Effector memory CD8-positive, alpha-beta T cell (primary cell): ENCODE measurements around the gene TNRC6C.

Experiments used
- ATAC-seq: fragments of 150-1000 bp; cut with Tn5 transposase; replicated peaks from 2 replicates; pipeline ENCODE4 v1.10.0; 2021; ENCODE audit warnings: mild to moderate bottlenecking, moderate library complexity
- DNase-seq, 3 experiments: peaks; one replicate each; pipeline ENCODE4 v3.0.0; 2021
- H3K27ac Mint-ChIP-seq, 2 donors: one replicate each; pipeline ENCODE4 v1.8.0; 2022; ENCODE audit warnings: mild to moderate bottlenecking in 2 of 2, mixed read lengths in 2 of 2, moderate library complexity in 2 of 2
- H3K27me3 Mint-ChIP-seq, 2 donors: one replicate each; pipeline ENCODE4 v1.8.0; 2022; ENCODE audit warnings: mixed read lengths in 2 of 2
- H3K36me3 Mint-ChIP-seq: one replicate; pipeline ENCODE4 v1.8.0; 2022; ENCODE audit warnings: mild to moderate bottlenecking, moderate library complexity, mixed read lengths; ENCODE audit not compliant: insufficient read depth
- H3K4me1 Mint-ChIP-seq, 2 donors: one replicate each; pipeline ENCODE4 v1.8.0; 2022; ENCODE audit warnings: low read depth in 2 of 2, mixed read lengths in 2 of 2
- H3K4me3 Mint-ChIP-seq, 2 donors: one replicate each; pipeline ENCODE4 v1.8.0; 2022; ENCODE audit warnings: mild to moderate bottlenecking in 2 of 2, mixed read lengths in 2 of 2, moderate library complexity in 2 of 2
- H3K9me3 Mint-ChIP-seq, 2 donors: one replicate each; pipeline ENCODE4 v1.8.0; 2022; ENCODE audit warnings: mixed read lengths in 2 of 2

TNRC6C gene

DNA sequence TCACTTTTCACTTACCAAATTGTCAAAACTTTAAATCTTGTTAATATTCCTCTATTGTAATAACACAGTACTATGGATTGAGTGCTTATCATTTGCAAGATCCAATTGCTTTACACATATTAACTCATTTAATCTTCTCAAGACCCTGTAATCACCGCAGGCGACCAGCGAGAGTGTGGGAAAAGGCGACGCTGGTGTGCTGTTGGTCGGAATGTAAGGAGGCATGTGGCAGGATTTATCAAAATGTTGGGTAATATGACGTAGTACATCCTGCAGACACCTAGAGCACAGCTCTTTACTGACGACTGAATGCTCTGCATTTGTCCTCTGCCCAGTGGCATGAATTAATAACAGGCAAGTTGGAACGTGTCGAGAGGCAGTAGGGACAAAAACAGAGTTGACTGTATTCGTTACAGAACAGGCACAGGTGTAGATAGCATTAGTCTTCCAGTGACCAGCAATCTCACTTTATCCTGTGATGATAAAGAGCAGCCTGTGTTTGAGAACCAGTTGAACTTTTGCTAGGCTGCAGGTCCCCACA lies 80.3 kb downstream of the TNRC6C start:
- H3K4me3 Mint-ChIP-seq: no peak overlapping the region
- no peaks in the 10 kb centered on the region for H3K9me3 Mint-ChIP-seq
- no peak for ATAC-seq
- H3K27me3 Mint-ChIP-seq: no peaks in the 10 kb centered on the region
- no peak for DNase-seq
- H3K36me3 Mint-ChIP-seq: peaks cover 44% of the 10 kb centered on the region
- H3K4me1 Mint-ChIP-seq: peaks cover 24 to 29% of the 10 kb centered on the region in 2 donors
- H3K27ac Mint-ChIP-seq: peak overlapping the region in 1 of 2 donors; percentile 71

- no peak overlapping the region for H3K4me3 Mint-ChIP-seq
- H3K27me3 Mint-ChIP-seq: no peaks in the 10 kb centered on the region
- peaks cover 36% of the 10 kb centered on the region for H3K36me3 Mint-ChIP-seq
- DNase-seq (no peak), ATAC-seq (no peak)
- H3K4me1 Mint-ChIP-seq: peaks cover 27 to 33% of the 10 kb centered on the region in 2 donors
- H3K27ac Mint-ChIP-seq: peak overlapping the region in 1 of 2 donors; percentile 25
- H3K9me3 Mint-ChIP-seq: no peaks in the 10 kb centered on the region
Measured at GRCh38 chr17:78039581-78039980, 81.1 kb downstream of the TNRC6C start.

DNA sequence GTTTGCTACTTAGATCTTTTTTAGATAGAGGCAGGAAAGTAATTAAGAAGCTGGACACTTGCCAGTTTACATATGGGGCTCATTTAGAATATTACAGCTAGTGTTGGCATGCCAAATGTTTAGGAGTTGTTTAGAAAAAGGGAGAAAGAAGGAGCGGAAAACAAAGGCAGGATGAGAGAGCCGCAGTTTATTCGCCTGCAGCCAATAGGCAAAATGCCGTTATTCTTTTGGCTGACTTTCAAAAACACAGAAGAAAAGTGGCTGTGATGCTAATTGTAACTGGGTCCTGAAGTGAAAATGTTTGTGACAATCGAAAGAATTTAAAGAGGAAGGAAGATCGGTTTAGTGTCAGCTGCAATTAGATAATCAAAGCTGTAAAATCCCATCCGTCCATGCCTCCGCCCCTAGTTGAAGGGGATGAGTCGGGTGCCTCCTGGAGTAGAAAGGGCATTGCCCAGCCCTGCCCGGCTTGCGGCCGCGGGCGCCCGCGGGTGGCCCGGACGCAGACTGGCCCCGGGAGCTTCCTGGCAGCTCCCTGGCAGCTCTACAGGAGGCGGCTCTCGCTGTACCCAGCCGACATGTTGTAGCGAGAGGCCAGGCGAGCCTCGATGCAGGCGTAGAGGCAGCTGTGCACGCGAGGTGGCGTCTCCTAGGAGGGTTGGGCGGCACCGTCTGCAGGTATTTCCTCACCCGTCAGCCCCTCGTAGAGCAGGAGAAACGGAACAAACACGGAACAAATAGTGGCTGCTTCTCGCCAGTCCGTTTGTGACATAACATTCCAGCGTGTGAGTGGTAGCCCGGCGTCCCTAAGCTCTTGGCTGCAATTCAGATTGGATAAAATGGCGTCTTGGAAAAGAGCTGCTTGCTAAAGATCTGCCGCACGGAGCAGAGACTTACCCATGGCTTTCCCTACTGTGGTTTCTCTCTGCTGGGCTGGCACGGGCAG lies 82.2 kb downstream of the TNRC6C start:
- peak overlapping the region in 1 of 2 donors; percentile 58 for H3K4me3 Mint-ChIP-seq
- H3K36me3 Mint-ChIP-seq: peaks cover 25% of the 10 kb centered on the region
- no peak for DNase-seq
- peak overlapping the region in 1 of 2 donors; percentile 4 for H3K27ac Mint-ChIP-seq
- H3K27me3 Mint-ChIP-seq: no peaks in the 10 kb centered on the region
- peak; percentile 64 for ATAC-seq
- no peaks in the 10 kb centered on the region for H3K9me3 Mint-ChIP-seq
- peaks cover 28 to 43% of the 10 kb centered on the region in 2 donors for H3K4me1 Mint-ChIP-seq

- Mint-ChIP-seq H3K36me3 (peaks cover 25% of the 10 kb centered on the region), H3K9me3 (no peaks in the 10 kb centered on the region), H3K4me3 (peak overlapping the region in 1 of 2 donors; percentile 58), H3K27ac (peak overlapping the region; percentile 4 to 41), H3K27me3 (no peaks in the 10 kb centered on the region), H3K4me1 (peaks cover 29 to 45% of the 10 kb centered on the region in 2 donors)
- ATAC-seq (no peak), DNase-seq (no peak)
Measured at GRCh38 chr17:78041386-78042179, 83.1 kb downstream of the TNRC6C start.

DNA sequence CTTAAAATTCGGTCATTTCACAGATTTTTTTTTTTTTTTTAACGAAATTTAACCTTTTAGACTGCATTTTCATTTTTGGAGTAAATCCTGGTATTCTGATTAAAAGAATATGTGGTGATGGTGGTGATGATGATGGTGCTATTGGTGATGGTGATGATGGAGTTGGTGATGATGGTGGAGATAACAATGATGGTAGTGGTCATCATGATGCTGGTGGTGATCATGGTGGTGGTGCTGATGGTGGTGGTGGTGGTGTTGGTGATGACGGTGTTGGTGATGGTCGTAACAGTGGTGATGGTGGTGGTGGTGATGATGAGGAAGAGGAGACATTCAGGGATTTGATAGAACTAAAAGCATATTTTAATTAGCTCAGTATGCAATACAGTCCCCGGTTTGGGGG lies 84.0 kb downstream of the TNRC6C start:
- Mint-ChIP-seq H3K36me3 (peaks cover 22% of the 10 kb centered on the region), H3K27ac (peak overlapping the region in 1 of 2 donors; percentile 41), H3K4me3 (no peak overlapping the region), H3K9me3 (no peaks in the 10 kb centered on the region), H3K27me3 (no peaks in the 10 kb centered on the region), H3K4me1 (peaks cover 28 to 43% of the 10 kb centered on the region in 2 donors)
- ATAC-seq (no peak), DNase-seq (no peak)

DNA sequence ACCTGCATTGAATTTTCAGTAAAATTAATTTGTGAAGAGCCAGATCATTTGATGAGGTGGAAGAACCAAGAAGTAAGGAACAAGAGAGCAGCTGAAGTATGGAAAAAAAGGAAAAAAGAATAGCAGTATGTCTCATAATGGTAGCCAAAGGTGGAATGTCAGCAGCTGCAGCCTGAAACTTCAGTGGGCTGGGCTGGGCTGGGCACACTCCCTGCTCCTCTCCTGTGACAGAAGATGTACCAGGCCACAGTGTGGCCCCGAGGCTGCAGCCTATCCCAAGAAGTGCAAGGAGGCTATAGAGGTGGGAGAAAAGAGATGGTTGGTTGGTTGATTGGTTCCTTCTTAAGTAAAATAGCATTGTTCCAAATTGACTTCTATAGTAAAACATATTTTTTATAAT lies 84.5 kb downstream of the TNRC6C start:
- Mint-ChIP-seq H3K27me3 (no peaks in the 10 kb centered on the region), H3K36me3 (peaks cover 22% of the 10 kb centered on the region), H3K27ac (peak overlapping the region in 1 of 2 donors; percentile 41), H3K4me1 (peaks cover 28 to 44% of the 10 kb centered on the region in 2 donors), H3K4me3 (no peak overlapping the region), H3K9me3 (no peaks in the 10 kb centered on the region)
- no peak for ATAC-seq
- DNase-seq: no peak

- no peaks in the 10 kb centered on the region for H3K27me3 Mint-ChIP-seq
- ATAC-seq (no peak), DNase-seq (no peak)
- H3K4me1 Mint-ChIP-seq: peaks cover 29 to 48% of the 10 kb centered on the region in 2 donors
- no peaks in the 10 kb centered on the region for H3K9me3 Mint-ChIP-seq
- no peak overlapping the region for H3K4me3 Mint-ChIP-seq
- H3K27ac Mint-ChIP-seq: no peak overlapping the region
- peaks cover 28% of the 10 kb centered on the region for H3K36me3 Mint-ChIP-seq
Measured at GRCh38 chr17:78044280-78044835, 85.9 kb downstream of the TNRC6C start.

- no peak for DNase-seq
- Mint-ChIP-seq H3K27me3 (no peaks in the 10 kb centered on the region), H3K27ac (no peak overlapping the region), H3K9me3 (no peaks in the 10 kb centered on the region), H3K4me1 (peaks cover 29 to 52% of the 10 kb centered on the region in 2 donors), H3K36me3 (peaks cover 38% of the 10 kb centered on the region), H3K4me3 (no peak overlapping the region)
- no peak for ATAC-seq
Measured at GRCh38 chr17:78045316-78045715, 86.8 kb downstream of the TNRC6C start.

GRCh38 chr17:78046923-78047322 lies 88.4 kb downstream of the TNRC6C start:
- no peak overlapping the region for H3K4me3 Mint-ChIP-seq
- H3K27ac Mint-ChIP-seq: peak overlapping the region in 1 of 2 donors; percentile 27
- peaks cover 34 to 57% of the 10 kb centered on the region in 2 donors for H3K4me1 Mint-ChIP-seq
- ATAC-seq: no peak
- H3K27me3 Mint-ChIP-seq: no peaks in the 10 kb centered on the region
- H3K36me3 Mint-ChIP-seq: peaks cover 54% of the 10 kb centered on the region
- no peak for DNase-seq
- no peaks in the 10 kb centered on the region for H3K9me3 Mint-ChIP-seq

DNA sequence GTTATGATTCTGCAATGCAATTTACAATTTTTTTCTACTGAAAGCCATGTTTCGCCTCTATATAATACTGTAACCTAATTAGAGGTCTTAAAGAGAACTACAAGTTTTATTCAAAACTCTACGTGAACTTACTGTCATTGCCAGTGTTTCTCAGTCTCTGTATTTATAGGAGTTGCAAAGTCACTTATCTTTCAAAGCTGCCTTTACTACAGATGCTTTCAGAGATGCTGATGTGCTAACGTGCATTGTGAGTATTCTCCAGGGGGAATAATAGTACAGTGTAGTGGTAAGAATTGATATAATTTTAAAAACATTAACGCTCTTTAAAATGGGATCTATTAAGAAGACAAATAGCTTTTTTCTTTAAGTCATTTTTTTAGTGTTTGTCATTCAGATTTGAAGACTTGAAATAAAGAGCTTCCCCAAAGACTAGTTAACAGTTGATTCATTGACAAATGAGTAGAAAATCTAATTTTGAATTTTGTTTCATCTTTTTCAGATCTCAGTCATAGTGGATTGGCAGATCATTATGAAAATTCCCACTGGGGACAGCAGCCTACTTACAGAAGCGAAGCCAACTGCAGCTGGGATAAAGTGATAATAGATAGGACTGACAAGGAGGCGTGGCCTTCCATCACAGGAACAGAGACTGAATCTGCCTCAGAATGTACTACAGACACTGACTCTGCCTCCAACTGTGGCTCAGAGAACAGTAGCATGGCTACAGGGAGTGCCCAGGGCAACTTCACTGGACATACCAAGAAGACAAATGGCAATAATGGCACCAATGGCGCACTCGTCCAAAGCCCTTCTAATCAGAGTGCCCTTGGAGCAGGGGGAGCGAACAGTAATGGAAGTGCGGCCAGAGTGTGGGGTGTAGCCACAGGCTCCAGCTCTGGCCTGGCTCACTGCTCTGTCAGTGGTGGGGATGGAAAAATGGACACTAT lies 90.1 kb downstream of the TNRC6C start:
- Mint-ChIP-seq H3K36me3 (peaks cover 50% of the 10 kb centered on the region), H3K9me3 (no peaks in the 10 kb centered on the region), H3K27ac (no peak overlapping the region), H3K27me3 (no peaks in the 10 kb centered on the region), H3K4me1 (peaks cover 26 to 53% of the 10 kb centered on the region in 2 donors), H3K4me3 (no peak overlapping the region)
- ATAC-seq (no peak), DNase-seq (no peak)

DNA sequence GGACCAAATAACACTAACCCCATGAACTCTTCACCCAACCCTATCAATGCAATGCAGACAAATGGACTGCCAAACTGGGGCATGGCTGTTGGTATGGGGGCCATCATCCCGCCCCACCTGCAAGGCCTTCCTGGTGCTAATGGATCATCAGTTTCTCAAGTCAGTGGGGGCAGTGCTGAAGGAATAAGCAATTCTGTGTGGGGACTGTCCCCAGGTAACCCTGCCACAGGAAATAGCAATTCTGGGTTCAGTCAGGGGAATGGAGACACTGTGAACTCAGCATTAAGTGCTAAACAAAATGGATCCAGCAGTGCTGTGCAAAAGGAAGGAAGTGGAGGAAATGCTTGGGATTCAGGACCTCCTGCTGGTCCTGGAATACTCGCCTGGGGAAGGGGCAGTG lies 91.1 kb downstream of the TNRC6C start:
- peak overlapping the region in 1 of 2 donors; percentile 48 for H3K27ac Mint-ChIP-seq
- peaks cover 50% of the 10 kb centered on the region for H3K36me3 Mint-ChIP-seq
- H3K9me3 Mint-ChIP-seq: no peaks in the 10 kb centered on the region
- no peak overlapping the region for H3K4me3 Mint-ChIP-seq
- H3K4me1 Mint-ChIP-seq: peaks cover 20 to 43% of the 10 kb centered on the region in 2 donors
- ATAC-seq (no peak), DNase-seq (no peak)
- H3K27me3 Mint-ChIP-seq: no peaks in the 10 kb centered on the region

- peaks cover 48% of the 10 kb centered on the region for H3K36me3 Mint-ChIP-seq
- no peaks in the 10 kb centered on the region for H3K9me3 Mint-ChIP-seq
- ATAC-seq: no peak
- no peak overlapping the region for H3K27ac Mint-ChIP-seq
- H3K27me3 Mint-ChIP-seq: no peaks in the 10 kb centered on the region
- H3K4me3 Mint-ChIP-seq: no peak overlapping the region
- no peak for DNase-seq
- peaks cover 15 to 33% of the 10 kb centered on the region in 2 donors for H3K4me1 Mint-ChIP-seq
Measured at GRCh38 chr17:78051186-78051972, 92.9 kb downstream of the TNRC6C start.
